GM12801 (cell line): ENCODE measurements around the gene PTPN6.

Source experiments
- TF ChIP-seq, protein P1 (sequence below): IDR thresholded peaks from one replicate; pipeline ENCODE4 v1.5.1; 2011; ENCODE audit warnings: control low read depth; ENCODE audit not compliant: insufficient read length; ENCODE audit errors: extremely low read depth

Gene PTPN6

DNA sequence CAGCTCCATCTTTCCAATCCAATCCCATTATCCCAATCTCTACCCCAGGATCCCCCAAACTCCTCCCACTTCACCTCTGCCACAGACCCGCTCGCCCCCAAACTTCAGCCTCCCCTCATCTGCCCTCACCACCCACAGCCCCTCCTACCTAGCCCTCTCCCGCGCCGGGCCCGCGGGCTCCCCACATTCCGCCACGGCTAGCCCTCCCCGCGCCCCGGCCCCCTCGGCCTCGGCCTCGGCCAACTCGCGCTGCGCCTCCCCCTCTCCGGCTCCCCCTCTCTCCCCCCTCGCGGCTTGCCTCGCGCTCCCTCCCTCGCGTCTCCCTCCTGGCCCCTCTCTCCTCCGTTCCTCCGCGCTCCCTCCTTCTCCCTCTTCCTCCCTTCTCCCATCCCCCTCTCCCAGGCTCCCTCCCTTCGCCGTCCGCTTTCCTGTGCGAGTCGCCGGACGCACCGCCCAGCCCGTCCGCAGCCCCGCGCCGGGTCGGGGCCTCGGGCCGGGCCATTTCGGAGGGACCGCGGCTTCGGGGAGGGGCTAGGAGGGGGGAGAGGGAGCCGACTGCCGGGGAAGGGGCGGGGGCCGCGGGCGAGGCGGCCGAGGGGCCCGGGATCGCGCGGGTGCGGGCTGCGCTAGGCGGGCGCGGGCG, 23.7 kb upstream of the PTPN6 start, which contains the start of gene ATN1:
Gene ATN1 (plus strand): TSS at position 581 of the 643 bp plus-strand sequence. CDS start 6,043 bp downstream, outside the sequence.
- TF ChIP-seq, protein P1, sequence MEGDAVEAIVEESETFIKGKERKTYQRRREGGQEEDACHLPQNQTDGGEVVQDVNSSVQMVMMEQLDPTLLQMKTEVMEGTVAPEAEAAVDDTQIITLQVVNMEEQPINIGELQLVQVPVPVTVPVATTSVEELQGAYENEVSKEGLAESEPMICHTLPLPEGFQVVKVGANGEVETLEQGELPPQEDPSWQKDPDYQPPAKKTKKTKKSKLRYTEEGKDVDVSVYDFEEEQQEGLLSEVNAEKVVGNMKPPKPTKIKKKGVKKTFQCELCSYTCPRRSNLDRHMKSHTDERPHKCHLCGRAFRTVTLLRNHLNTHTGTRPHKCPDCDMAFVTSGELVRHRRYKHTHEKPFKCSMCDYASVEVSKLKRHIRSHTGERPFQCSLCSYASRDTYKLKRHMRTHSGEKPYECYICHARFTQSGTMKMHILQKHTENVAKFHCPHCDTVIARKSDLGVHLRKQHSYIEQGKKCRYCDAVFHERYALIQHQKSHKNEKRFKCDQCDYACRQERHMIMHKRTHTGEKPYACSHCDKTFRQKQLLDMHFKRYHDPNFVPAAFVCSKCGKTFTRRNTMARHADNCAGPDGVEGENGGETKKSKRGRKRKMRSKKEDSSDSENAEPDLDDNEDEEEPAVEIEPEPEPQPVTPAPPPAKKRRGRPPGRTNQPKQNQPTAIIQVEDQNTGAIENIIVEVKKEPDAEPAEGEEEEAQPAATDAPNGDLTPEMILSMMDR = no peak

- TF ChIP-seq, protein P1 = no peak
Observed at GRCh38 chr12:6928022-6928702, 23.0 kb upstream of the PTPN6 start.

- TF ChIP-seq, protein P1 = no peak
Observed at GRCh38 chr12:6928703-6929407, 22.3 kb upstream of the PTPN6 start.

GRCh38 chr12:6929466-6930452, 21.4 kb upstream of the PTPN6 start:
- TF ChIP-seq, protein P1 = no peak

GRCh38 chr12:6932766-6933165, 18.4 kb upstream of the PTPN6 start:
- TF ChIP-seq, protein P1 = no peak

GRCh38 chr12:6934110-6934509, 17.0 kb upstream of the PTPN6 start:
- TF ChIP-seq, protein P1 = no peak
